G401.6 (cell line): Measurements from ENCODE around the gene CHST7.
"Not testable (repeated sequence)": the region's sequence is repeated elsewhere in the genome, so short reads cannot be mapped to it uniquely, and the experiment has no call there.

ENCODE experiments used
- FAIRE-seq: peaks from 2 replicates; lab custom pipeline; 2012; peaks lifted over from hg19 to GRCh38; lab: Jason Lieb, UNC

Gene CHST7, protein sequence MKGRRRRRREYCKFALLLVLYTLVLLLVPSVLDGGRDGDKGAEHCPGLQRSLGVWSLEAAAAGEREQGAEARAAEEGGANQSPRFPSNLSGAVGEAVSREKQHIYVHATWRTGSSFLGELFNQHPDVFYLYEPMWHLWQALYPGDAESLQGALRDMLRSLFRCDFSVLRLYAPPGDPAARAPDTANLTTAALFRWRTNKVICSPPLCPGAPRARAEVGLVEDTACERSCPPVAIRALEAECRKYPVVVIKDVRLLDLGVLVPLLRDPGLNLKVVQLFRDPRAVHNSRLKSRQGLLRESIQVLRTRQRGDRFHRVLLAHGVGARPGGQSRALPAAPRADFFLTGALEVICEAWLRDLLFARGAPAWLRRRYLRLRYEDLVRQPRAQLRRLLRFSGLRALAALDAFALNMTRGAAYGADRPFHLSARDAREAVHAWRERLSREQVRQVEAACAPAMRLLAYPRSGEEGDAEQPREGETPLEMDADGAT

DNA sequence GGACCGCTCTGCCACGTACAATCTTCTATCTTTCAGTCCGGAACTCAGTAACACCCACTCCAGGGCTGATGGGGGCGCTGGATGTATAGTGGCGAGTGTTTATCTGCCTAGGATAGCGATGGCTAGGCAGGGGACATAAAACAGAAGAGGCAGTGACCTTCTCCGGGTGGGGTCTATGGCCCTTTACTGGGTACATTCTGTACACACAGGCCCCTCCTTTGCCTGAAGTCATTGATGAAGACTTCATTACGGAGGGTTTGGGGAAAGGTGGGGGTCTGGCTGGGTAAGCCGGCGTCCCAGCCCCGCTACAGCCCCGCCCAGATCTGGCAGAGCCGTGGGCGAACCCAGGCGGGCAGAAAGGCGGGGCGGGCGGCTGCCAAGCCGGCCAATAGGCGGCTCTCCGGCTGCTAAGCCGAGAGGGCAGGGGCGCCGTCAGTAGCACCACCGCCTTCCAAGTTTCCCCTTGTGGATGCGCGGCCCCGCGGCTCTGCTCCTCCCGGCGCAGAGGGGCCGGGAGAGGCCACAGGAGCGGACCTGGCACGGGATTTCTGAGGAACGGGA lies at the start of gene CHST7:
TSS of gene CHST7 (plus strand) at position 435 of the 561 bp plus-strand sequence. CDS start 167 bp downstream, outside the sequence.
- no peak for FAIRE-seq

DNA sequence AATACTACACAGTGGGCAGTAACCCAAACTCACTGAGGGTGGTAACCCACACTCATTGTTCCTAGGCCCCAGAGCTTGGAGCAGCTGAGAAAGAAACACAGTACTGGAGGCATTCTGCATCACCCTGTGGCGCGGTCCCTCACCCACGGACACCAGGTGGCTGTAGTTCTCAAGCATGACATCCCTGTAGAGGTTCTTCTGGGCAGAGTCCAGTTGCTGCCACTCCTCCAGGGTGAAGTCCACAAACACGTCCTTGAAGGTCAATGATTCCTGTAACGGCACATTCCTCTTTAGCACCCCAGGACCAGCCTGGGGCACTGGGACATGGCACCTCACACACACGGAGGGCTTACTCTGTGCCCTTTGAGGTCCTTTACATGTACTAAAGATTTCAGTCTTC lies 44.9 kb upstream of the CHST7 start:
- FAIRE-seq = not testable (repeated sequence)

DNA sequence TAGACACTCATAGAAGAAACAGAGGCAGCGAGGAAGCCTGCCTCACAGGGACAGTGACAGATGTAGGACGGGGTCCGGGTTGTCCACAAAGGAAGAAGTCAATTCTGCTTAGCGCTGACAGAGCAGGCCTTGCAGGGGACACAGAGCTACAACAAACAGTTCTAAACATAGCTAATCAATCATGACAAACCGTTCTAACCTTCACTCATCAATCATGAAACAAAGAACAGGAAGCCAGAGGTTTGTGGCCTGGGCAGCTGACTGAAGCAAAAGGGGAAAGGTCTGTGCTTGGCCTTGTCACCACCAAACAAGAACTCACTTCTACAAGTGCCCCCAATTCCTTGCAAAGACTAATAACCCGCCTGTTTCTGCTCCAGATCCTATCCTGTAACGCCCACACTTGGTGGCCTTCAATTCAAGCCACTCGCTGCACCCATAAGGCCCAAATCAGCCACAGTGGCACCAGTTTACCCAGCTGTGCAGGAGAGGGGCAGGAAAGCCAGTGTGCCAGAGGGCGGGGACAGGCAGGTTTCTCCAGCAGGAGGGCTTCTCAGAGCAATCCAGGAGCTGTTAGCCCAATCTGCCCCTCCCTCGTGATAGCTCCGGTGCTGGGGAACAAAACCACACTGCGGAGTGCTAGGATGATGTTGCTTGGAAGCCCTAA lies 43.7 kb upstream of the CHST7 start:
- FAIRE-seq = not testable (repeated sequence)

DNA sequence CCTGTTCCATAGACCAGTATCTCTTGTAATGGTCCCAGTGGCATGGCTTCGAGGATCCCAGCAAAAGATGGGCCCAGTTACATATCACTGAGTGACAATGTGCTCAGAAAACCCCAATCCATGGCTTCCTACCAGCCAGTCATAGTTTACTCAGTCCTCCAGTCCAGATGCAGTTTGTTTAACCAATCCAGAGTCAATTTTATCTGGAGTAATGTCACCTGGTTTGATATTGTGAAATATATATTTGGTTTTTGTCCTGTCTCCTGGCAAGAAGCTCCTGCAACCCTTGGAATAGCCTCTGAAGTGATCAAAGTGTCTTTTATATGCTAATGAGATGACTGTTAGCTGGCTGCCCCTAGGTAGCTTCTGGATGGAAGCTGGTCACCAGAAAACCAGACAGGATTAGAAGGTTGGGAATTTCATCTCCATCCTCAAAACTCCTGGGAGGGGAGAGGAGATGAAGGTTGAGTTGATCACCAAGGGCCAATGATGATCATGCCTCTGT lies 43.1 kb upstream of the CHST7 start:
- FAIRE-seq = not testable (repeated sequence)

DNA sequence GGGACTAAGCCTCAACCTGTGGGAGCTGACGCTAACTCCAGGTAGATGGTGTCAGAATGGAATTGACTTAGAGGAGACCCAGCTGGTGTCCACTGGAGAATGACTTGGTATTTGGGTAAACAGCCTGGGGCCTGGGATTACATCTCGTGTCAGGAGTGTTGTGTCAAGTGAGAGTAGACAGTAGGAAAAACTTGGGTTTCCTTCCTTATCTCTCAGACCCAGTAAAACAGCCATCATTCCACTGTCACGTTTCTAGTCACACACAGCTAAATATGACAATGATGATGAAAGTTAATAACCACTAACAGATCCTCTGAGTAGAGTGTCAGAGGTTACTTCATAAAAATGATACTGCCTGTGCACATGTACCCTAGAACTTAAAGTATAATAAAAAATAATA lies 42.1 kb upstream of the CHST7 start:
- no peak for FAIRE-seq

DNA sequence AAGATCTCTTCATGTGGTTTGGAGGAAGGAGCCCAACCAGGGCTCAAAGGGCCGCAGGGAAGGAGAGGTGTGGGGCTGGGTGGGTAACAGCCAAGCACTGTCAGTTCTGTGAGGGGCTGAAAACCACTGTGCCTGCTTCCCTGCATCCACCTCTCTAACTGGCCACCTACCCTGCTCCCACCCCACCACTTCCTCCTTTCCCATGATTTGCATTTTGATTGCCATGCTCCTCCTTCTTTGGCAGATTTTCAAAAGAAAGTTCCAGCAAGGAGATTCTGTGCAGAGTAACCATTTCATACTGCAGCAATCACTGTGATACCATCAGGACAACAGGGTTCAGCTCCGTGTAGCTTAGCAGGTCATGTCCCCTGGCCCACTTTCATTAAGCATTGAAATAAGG lies 30.1 kb upstream of the CHST7 start:
- FAIRE-seq = no peak

DNA sequence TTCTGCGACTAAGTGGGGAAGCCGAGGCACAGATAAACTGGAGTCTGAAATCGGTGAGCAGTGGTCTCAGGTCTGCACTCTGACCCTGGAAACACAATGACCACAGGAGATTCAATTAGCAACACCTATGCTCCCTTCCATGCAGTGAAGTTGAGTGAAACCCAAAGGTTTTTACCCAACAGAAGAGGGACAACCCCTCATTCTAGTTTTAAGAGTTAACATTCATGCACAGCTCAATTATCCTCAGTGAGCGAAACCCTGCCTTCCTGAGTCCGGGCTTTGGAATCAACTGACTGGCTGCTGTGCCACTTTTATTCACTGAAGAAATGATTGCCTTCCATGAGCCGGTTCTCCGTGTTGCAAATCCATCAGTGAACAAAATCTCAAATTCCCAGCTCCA lies 29.0 kb upstream of the CHST7 start:
- FAIRE-seq = not testable (repeated sequence)

DNA sequence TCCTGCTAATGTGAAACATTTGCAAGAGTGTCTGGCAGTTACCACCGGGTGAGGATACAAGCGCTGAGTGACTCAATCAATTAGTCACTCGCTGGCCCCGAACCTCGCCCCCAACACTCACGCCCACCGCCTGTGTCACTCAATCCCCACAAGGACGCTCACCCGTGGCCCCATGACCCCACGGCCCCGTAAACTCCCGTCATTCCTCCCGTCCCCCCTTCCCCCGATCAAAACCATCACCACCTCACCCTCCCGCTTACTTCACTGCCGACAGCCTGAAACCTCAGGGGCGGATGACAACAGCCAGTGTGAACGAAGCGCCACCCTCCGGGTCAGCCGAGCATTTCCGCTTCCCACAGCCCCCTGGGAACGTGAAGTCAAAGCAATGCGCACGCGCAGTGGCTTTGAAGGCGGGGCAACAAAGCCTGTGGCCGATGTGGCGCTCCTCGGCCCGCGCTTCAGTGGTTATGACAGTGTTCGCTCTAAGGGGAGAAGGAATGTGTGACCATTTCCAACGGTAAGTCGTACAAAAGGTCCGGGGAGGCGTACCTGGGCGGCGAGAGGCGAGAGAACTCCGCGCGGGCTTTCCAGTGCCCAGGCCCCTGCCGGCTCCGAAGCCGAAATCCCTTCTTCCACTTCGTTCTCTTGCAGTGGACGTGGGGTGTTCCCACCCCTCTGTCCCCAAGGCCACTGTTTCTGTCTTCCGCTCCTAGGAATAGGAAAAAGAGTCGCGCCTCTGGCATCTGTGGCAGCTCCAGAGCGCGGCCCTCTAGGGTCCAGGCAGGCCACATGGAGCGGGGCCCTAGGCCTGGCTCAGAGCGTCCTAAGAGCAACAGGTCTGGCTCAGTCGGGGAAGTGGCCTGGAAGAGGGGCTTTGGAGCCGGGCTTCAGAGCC lies 28.2 kb upstream of the CHST7 start, which contains the start of gene ZNF674:
TSS of gene ZNF674 (minus strand) at position 311 of the 895 bp plus-strand sequence. CDS start 3,334 bp downstream, outside the sequence.
- FAIRE-seq = peak; percentile 84

DNA sequence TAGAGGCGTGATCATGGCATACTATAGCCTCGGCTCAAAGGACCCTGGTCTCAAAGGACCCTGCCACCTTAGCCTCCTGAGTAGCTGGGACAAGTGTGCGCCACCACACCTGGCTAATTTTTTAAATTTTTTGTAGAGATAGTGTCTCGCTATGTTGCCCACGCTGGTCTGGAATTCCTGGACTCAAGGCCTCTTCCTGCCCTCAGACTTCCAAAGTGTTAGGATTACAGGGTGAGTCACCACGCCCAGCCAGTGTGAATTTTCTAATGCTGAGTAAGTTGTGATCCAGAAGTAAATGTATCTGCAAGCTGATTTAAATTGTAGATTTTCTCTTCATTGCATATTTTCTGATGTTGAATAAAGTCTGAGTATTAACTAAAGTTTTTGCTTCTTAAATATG lies 25.7 kb upstream of the CHST7 start:
- FAIRE-seq = no peak

DNA sequence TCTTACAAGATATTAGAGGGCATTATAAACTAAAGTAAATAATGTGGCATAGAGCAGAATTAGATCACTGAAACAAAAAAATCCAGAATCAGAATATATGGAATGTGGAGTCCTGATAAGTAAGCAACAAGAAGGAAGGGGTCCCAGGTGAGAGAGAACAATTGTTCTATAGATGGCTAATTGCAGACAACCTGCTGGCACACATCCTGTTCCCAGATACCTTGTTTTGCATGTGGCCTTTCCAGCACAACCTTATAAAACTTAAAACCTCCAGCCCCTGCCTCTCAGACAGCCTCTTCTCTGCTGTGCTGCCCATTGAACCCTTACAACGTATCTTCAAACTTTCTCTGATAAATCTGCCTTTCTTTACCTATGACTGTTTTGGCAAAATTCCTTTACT lies 23.7 kb upstream of the CHST7 start:
- no peak for FAIRE-seq

DNA sequence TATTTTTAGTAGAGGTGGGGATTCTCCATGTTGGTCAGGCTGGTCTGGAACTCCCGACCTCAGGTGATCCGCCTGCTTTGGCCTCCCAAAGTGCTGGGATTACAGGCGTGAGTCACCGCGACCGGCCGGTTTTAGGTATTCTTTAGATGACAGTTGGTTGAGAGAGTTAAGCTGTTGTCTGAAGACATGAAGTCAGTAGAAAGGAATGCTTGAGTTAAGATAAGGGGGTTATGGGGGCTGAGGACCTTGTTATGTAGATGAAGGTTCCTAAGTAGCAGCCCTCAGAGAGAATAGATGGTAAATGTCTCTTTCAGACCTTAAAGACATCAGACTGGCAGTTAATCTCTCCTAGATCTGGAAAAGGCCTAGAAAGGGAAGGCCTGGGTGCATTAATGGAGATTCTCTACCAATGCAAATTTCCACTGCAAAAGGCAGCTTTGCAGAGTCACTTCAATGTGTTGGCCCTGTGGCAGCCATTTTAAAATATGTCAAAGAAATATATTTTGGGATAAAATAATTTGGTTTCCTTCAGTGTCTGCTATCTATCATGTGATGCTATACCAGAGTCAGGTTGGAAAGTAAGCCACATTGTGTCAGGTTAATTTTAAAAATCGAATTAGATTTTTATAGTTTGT lies 22.0 kb upstream of the CHST7 start:
- no peak for FAIRE-seq

DNA sequence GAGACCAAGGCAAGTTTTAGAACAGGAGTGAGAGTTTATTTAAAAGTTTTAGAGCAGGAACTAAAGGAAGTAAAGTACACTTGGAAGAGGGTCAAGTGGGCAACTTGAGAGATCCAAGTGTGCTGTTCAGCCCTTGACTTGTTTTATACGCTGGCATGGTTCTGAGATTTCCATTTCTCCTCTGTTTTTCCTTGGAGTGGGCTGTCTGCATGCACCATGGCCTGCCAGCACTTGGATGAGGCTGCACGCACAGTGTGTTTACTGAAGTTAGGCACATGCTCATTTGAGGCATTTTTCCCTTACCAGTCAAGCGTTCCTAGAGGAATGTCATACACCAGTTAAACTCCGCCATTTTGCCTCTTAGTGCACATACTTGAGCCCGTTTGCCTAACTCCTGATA lies 19.6 kb upstream of the CHST7 start:
- no peak for FAIRE-seq

DNA sequence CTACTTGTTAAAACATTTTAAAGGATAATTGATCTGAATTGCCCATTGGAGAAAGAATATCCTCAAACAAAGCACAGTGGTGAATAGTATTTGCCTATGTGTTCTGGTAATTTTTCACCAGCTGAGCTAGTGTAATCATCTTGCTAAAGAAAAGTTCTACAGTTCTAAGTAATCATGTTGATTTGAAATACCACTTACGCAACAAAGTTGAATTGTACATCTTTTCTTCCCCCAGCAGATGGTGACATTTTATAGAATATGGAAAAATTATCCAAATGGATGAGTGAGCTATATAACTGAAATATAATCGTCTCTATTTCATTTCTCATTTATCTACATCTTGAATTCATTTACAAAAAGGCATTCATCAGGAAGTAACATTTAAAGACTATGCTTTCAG lies 18.6 kb upstream of the CHST7 start:
- peak; percentile 46 for FAIRE-seq

DNA sequence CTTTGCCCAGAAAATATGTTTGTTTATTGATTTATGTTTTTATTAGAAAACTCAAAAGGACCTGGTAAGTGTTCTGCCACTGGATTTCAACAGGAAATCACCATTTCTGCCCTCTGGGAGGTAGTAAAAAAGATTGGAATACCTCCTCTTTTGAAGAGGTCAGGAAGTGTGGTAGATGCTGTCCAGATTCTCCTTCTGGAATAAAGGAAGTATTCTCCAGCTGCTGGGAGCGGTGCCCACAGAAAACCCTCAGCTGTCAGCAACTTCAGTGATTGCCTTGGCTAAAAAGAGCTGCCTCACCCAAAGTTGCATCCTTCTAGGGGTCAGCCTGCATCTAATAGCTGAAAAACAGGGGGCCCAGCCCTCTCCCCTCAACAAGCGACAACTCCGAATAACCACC lies 14.5 kb upstream of the CHST7 start:
- no peak for FAIRE-seq

DNA sequence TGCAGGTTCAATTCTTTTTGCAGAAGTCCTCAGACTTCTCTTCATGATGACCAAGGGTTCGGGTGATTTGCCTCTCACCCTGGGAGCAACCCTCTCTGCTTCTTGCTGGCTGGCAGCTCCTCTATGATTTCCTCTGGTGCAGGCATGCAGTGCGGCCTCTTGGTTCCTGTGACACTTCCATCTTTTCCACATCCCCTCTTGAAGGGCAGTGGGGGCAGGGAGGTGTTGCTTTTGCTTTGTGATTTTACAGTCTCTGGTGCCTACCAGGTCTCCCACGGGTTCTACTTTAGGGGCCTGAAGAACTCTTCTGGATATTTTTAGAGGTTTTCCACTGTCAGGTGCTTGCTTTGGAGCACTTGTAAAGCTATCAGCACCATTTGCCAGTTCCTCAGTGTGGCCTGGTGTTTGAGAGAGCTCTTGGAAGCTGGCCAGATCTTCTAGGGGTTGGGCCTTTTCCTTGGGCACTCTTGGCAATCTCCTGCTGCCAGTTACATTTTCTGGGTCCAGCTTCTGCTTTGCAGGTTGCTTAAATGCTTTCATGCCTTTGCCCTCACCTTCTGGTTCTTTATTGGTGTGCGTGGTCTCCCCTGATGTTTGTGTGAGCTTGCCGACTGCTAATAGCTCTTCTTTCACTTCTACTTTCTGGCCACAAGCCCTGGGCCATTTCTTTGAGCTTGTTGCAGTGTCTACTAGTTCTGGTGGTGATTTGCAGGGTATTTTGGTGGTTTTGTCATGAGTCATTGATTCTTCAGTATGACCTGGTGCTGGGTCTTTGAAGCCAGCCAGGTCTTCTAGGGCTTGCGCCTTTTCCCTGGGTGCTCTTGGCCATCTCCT lies 11.5 kb upstream of the CHST7 start:
- no peak for FAIRE-seq

DNA sequence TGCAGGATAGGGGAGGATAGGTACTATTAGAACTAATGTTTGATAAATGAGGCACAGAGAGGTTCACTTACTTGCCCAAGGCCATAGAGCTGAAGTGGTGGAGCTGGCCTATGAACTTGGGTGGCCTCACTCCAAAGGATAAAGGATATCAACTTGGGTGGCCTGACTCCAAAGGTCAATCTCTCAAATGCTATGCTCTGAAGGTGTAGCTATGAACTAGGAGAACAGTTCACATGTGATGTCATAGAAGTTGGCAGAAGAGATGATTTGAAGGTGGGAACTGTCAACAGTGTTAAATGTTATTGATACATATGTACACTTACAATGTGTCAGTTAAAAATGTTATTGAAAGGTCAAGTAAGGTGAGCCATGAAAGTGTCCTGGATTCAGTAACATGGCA lies 6.2 kb upstream of the CHST7 start:
- FAIRE-seq = no peak

DNA sequence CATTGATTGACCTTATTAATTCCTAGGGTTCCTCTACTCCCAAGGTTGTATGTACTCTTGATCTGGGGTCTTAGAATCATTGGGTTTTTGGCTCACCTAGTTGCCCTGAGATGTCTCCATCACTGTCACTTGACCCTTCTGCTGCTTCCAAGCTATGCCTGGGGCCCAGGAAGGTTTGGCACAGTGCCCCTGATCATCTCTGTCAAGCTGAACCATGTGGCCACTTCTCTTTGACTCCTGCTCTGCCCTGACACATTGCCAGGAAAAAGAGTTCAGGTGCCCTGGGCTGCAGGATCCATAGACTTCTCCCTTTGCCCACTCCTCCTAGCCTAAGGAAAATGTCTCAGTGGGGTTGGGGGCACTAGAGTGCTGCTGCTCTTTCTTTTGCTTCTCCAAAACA lies 3.9 kb upstream of the CHST7 start:
- no peak for FAIRE-seq

DNA sequence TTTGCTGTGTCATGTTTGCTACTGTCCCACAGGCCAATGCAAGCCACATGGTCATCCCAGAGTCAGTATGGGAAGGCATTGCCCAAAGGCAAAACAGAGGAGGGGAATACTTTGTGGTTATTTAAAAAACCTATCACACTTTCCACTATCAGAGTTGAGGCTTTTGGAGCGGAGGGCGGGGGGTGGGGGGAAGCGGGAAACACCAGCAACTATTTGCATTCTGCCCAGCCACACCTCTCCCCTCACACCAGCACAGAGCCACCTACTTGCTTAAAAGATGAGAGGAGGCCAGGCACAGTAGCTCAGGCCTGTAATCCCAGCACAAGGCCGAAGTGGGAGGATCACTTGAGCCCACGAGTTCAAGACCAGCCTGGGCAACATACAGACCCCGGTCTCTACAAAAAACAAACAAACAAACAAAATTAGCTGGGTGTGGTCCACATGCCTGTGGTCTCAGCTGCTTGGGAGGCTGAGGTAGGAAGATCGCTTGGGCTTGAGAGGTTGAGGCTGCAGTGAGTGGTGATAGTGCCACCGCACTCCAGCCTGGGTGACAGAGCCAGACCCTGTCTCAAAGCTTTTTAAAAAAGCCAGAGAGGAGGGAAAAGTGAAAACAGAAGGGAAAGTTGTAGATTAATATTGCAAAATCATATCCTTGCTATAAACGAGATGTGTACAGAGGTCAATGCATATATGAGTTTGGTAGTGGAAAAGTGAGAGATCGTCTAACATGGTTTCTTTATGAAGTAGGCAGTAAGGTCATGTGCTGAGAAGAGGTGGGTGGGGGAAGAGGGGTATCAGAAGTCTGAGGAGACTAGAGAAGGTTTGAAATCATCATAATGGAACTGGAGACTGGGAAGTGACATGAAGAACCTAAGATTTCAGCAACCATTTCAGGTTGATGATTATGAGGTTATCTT lies 1.9 kb upstream of the CHST7 start:
- FAIRE-seq = no peak

DNA sequence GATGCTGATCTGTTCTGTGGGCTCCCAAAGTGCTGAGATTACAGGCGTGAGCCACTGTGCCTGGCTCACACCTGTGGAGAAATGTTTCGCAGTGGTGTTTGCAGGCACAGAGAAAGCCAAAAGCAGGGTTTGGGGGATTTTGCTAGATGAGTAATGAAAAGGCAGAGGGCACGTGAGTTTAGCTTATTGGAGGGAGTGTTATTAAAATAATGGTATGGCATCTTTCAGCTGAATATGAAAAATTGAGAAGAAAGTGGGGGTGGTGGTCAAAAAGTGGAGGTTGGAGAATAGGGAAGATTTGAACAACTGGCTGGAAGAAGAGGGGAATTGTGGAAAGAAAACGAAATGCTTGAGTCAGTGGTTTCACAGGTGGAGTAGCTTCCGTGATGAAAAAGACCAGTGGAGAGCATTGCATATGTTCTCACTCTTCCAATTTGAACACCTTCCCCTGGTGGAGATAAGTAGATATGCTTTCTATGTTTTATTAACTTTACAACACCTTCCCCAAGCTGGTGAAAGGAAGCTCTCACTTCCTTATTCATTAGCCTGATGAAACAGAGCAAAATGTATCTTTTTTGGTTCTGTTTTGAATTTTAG lies 1.1 kb upstream of the CHST7 start:
- FAIRE-seq = no peak
